SK-N-SH treated with all-trans-retinoic acid at 6 μM for 48 hours (cell line): ENCODE data around the gene ALDH4A1.

Experiments
- ATAC-seq: fragments of 200-7000 bp; cut with Tn5 transposase; 3 replicates; pipeline ENCODE4 v1.9.1; 2020; ENCODE audit warnings: mild to moderate bottlenecking, moderate library complexity
- ARNTL ChIP-seq: fragments of 450-650 bp; formaldehyde crosslinking; IDR thresholded peaks from 2 replicates; pipeline ENCODE4 v1.5.0; 2020; ENCODE audit warnings: low read depth, mild to moderate bottlenecking, moderate library complexity, borderline replicate concordance
- BACH2 ChIP-seq: fragments of 250-450 bp; sonication (Bioruptor Pico); IDR thresholded peaks from 2 replicates; pipeline ENCODE4 v1.9.0; 2021; ENCODE audit warnings: mild to moderate bottlenecking, borderline replicate concordance
- CSDC2 ChIP-seq: fragments of 250-450 bp; sonication (Bioruptor Pico); IDR thresholded peaks from 2 replicates; pipeline ENCODE4 v1.5.0; 2020; ENCODE audit warnings: mild to moderate bottlenecking, moderate library complexity
- GLIS3 ChIP-seq: fragments of 250-450 bp; sonication (Bioruptor Pico); IDR thresholded peaks from 2 replicates; pipeline ENCODE4 v1.5.0; 2020; ENCODE audit warnings: mild to moderate bottlenecking, moderate library complexity
- OSR1 ChIP-seq: fragments of 250-450 bp; sonication (Bioruptor Pico); IDR thresholded peaks from 2 replicates; pipeline ENCODE4 v1.8.0; 2022; ENCODE audit warnings: moderate library complexity, mild to moderate bottlenecking, inconsistent platforms
- PPARA ChIP-seq: fragments of 250-450 bp; sonication (Bioruptor Pico); IDR thresholded peaks from 2 replicates; pipeline ENCODE4 v1.5.0; 2020; ENCODE audit warnings: mild to moderate bottlenecking, borderline replicate concordance
- RARB ChIP-seq: fragments of 250-450 bp; sonication (Bioruptor Pico); IDR thresholded peaks from 2 replicates; pipeline ENCODE4 v1.8.0; 2021; ENCODE audit warnings: mild to moderate bottlenecking, moderate library complexity
- SNAI2 ChIP-seq: fragments of 250-450 bp; sonication (Bioruptor Pico); IDR thresholded peaks from 2 replicates; pipeline ENCODE4 v1.5.0; 2020; ENCODE audit warnings: mild to moderate bottlenecking, moderate library complexity
- TOX ChIP-seq: fragments of 250-450 bp; sonication (Bioruptor Pico); IDR thresholded peaks from 2 replicates; pipeline ENCODE4 v1.8.0; 2021; ENCODE audit warnings: mild to moderate bottlenecking, moderate library complexity, borderline replicate concordance
- ZC3H10 ChIP-seq: fragments of 250-450 bp; sonication (Bioruptor Pico); IDR thresholded peaks from 2 replicates; pipeline ENCODE4 v1.5.1; 2021; ENCODE audit warnings: mild to moderate bottlenecking, moderate library complexity
- ZFP3 ChIP-seq: fragments of 250-450 bp; sonication (Bioruptor Pico); IDR thresholded peaks from 2 replicates; pipeline ENCODE4 v1.5.0; 2020; ENCODE audit warnings: mild to moderate bottlenecking, moderate library complexity
- ZFP30 ChIP-seq: fragments of 450-650 bp; formaldehyde crosslinking; IDR thresholded peaks from 2 replicates; pipeline ENCODE4 v1.5.0; 2022; ENCODE audit warnings: mild to moderate bottlenecking, moderate library complexity
- ZNF565 ChIP-seq: fragments of 450-650 bp; formaldehyde crosslinking; conservative IDR thresholded peaks from 2 replicates; pipeline ENCODE4 v1.5.0; 2020; ENCODE audit warnings: low read depth, mild to moderate bottlenecking, moderate library complexity
- ZNF70 ChIP-seq: fragments of 450-650 bp; formaldehyde crosslinking; IDR thresholded peaks from 2 replicates; pipeline ENCODE4 v1.5.0; 2020; ENCODE audit warnings: mild to moderate bottlenecking, moderate library complexity
- ZNF8 ChIP-seq: fragments of 450-650 bp; formaldehyde crosslinking; IDR thresholded peaks from 2 replicates; pipeline ENCODE4 v1.5.0; 2020; ENCODE audit warnings: mild to moderate bottlenecking, moderate library complexity
- TF ChIP-seq, protein P1 (sequence below): fragments of 250-450 bp; sonication (Bioruptor Pico); IDR thresholded peaks from 2 replicates; pipeline ENCODE4 v1.8.0; 2020; ENCODE audit warnings: mild to moderate bottlenecking, moderate library complexity, borderline replicate concordance
- TF ChIP-seq, protein P2 (sequence below): fragments of 250-450 bp; sonication (Bioruptor Pico); IDR thresholded peaks from 2 replicates; pipeline ENCODE4 v1.8.0; 2021; ENCODE audit warnings: low read depth, mild to moderate bottlenecking, moderate library complexity, borderline replicate concordance
- TF ChIP-seq, protein P3 (sequence below): fragments of 250-450 bp; sonication (Bioruptor Pico); IDR thresholded peaks from 2 replicates; pipeline ENCODE4 v1.5.1; 2020; ENCODE audit warnings: low read depth, mild to moderate bottlenecking, moderate library complexity
- TF ChIP-seq, protein P4 (sequence below): fragments of 250-450 bp; sonication (Bioruptor Pico); IDR thresholded peaks from 2 replicates; pipeline ENCODE4 v1.5.0; 2020; ENCODE audit warnings: mild to moderate bottlenecking, moderate library complexity
- TF ChIP-seq, protein P5 (sequence below): fragments of 250-450 bp; sonication (Bioruptor Pico); IDR thresholded peaks from 2 replicates; pipeline ENCODE4 v1.5.1; 2021; ENCODE audit warnings: mild to moderate bottlenecking, moderate library complexity

Gene ALDH4A1

DNA sequence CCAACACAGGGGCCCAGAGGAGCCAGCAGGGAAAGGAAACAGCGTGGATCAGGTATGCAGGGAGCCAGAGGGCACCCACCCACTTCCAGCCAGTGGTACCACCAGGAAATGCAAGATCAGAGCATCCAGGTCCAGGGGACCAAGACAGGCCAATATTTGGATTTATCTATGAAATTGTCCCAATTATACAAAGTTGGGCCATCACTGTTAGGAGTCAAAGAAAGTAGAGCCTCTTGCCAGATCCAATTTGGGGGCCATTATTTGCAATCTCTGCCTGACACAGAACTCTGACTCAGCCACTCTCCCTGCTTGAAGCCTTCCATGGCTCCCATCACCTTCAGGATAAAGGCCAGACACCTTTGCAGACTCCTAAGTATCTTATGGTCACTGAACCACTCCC lies 21.8 kb downstream of the ALDH4A1 start:
- TF ChIP-seq SNAI2: no peak
- TF ChIP-seq CSDC2 (CRISPR knock-in tag): no peak
- no peak for TF ChIP-seq ZFP3 (CRISPR knock-in tag)
- TF ChIP-seq, protein P1, sequence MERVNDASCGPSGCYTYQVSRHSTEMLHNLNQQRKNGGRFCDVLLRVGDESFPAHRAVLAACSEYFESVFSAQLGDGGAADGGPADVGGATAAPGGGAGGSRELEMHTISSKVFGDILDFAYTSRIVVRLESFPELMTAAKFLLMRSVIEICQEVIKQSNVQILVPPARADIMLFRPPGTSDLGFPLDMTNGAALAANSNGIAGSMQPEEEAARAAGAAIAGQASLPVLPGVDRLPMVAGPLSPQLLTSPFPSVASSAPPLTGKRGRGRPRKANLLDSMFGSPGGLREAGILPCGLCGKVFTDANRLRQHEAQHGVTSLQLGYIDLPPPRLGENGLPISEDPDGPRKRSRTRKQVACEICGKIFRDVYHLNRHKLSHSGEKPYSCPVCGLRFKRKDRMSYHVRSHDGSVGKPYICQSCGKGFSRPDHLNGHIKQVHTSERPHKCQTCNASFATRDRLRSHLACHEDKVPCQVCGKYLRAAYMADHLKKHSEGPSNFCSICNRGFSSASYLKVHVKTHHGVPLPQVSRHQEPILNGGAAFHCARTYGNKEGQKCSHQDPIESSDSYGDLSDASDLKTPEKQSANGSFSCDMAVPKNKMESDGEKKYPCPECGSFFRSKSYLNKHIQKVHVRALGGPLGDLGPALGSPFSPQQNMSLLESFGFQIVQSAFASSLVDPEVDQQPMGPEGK: no peak
- ATAC-seq: no peak

DNA sequence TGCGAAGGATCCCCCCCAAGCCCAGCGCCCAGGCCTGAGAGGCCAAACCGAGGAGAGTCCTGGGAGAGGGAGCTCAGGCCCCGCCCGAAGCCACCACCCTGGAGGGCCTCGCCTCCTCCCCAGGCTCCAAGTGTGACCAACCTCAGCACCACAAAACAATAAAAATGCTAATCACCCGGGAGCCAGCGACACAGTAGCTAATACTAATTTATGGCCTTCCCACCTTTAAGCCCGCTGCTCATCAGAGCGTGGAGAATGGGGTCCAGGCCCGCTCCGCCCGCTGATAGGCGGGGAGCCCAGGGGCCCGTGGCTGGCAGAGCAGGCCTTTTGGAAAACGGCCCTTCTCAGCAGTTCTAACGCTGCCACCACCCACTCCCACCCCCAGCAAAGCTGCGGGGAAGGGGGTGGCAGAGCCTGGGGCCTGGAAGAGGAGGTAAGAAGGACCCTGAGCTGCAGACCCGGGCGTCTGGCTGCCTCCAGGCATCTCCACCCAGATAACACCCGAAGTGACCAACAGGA lies 22.5 kb downstream of the ALDH4A1 start:
- ATAC-seq: no peak
- TF ChIP-seq TOX (CRISPR knock-in tag) (no peak), ZNF70 (CRISPR knock-in tag) (no peak), SNAI2 (no peak), CSDC2 (CRISPR knock-in tag) (no peak), BACH2 (no peak), PPARA (CRISPR knock-in tag) (no peak), ZC3H10 (no peak), ZFP30 (CRISPR knock-in tag) (no peak), OSR1 (CRISPR knock-in tag) (no peak), ZNF8 (CRISPR knock-in tag) (no peak), ZNF565 (no peak)
- TF ChIP-seq, protein P2, sequence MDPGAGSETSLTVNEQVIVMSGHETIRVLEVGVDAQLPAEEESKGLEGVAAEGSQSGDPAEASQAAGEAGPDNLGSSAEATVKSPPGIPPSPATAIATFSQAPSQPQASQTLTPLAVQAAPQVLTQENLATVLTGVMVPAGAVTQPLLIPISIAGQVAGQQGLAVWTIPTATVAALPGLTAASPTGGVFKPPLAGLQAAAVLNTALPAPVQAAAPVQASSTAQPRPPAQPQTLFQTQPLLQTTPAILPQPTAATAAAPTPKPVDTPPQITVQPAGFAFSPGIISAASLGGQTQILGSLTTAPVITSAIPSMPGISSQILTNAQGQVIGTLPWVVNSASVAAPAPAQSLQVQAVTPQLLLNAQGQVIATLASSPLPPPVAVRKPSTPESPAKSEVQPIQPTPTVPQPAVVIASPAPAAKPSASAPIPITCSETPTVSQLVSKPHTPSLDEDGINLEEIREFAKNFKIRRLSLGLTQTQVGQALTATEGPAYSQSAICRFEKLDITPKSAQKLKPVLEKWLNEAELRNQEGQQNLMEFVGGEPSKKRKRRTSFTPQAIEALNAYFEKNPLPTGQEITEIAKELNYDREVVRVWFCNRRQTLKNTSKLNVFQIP: no peak
- TF ChIP-seq, protein P3, sequence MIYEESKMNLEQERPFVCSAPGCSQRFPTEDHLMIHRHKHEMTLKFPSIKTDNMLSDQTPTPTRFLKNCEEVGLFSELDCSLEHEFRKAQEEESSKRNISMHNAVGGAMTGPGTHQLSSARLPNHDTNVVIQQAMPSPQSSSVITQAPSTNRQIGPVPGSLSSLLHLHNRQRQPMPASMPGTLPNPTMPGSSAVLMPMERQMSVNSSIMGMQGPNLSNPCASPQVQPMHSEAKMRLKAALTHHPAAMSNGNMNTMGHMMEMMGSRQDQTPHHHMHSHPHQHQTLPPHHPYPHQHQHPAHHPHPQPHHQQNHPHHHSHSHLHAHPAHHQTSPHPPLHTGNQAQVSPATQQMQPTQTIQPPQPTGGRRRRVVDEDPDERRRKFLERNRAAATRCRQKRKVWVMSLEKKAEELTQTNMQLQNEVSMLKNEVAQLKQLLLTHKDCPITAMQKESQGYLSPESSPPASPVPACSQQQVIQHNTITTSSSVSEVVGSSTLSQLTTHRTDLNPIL (CRISPR knock-in tag): no peak

DNA sequence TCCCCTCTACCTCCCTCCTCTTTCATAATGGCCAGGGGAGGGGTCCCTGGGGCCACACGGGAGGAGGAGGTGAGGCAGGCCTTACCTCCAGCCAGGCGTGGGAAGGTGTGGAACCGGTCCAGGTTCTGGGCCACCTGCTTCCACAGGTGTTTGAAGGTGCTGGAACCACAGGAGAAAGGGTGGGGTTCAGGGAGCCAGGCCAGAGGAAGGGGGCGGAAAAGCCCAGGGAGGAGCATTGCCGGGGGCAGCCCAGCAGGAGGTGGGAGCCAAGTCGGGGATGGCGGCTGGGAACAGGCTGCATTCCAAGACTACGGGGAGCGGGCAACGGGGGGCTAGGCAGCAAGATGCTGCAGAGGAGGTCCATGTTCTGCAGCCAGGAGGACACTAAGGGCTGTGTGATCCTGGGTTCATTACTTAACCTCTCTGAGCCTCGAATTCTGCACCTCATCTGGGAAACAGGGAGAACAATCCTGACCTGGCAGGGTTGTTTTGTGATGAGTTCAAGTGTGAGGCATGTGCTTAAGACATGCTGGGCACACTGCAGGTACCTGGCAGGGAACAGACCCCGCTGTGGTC lies 23.1 kb downstream of the ALDH4A1 start:
- no peak for ATAC-seq
- TF ChIP-seq ARNTL (CRISPR knock-in tag) (no peak), ZFP3 (CRISPR knock-in tag) (no peak), PPARA (CRISPR knock-in tag) (no peak), ZNF70 (CRISPR knock-in tag) (no peak), GLIS3 (no peak), TOX (CRISPR knock-in tag) (no peak), OSR1 (CRISPR knock-in tag) (no peak), ZNF8 (CRISPR knock-in tag) (no peak), BACH2 (no peak), ZFP30 (CRISPR knock-in tag) (no peak), RARB (CRISPR knock-in tag) (no peak)
- TF ChIP-seq, protein P4, sequence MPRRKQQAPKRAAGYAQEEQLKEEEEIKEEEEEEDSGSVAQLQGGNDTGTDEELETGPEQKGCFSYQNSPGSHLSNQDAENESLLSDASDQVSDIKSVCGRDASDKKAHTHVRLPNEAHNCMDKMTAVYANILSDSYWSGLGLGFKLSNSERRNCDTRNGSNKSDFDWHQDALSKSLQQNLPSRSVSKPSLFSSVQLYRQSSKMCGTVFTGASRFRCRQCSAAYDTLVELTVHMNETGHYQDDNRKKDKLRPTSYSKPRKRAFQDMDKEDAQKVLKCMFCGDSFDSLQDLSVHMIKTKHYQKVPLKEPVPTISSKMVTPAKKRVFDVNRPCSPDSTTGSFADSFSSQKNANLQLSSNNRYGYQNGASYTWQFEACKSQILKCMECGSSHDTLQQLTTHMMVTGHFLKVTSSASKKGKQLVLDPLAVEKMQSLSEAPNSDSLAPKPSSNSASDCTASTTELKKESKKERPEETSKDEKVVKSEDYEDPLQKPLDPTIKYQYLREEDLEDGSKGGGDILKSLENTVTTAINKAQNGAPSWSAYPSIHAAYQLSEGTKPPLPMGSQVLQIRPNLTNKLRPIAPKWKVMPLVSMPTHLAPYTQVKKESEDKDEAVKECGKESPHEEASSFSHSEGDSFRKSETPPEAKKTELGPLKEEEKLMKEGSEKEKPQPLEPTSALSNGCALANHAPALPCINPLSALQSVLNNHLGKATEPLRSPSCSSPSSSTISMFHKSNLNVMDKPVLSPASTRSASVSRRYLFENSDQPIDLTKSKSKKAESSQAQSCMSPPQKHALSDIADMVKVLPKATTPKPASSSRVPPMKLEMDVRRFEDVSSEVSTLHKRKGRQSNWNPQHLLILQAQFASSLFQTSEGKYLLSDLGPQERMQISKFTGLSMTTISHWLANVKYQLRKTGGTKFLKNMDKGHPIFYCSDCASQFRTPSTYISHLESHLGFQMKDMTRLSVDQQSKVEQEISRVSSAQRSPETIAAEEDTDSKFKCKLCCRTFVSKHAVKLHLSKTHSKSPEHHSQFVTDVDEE: no peak
- TF ChIP-seq, protein P5, sequence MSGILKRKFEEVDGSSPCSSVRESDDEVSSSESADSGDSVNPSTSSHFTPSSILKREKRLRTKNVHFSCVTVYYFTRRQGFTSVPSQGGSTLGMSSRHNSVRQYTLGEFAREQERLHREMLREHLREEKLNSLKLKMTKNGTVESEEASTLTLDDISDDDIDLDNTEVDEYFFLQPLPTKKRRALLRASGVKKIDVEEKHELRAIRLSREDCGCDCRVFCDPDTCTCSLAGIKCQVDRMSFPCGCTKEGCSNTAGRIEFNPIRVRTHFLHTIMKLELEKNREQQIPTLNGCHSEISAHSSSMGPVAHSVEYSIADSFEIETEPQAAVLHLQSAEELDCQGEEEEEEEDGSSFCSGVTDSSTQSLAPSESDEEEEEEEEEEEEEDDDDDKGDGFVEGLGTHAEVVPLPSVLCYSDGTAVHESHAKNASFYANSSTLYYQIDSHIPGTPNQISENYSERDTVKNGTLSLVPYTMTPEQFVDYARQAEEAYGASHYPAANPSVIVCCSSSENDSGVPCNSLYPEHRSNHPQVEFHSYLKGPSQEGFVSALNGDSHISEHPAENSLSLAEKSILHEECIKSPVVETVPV (CRISPR knock-in tag): no peak
- TF ChIP-seq, protein P2: no peak
